Skeletal muscle tissue (tissue), 4 donors: ENCODE measurements around the gene ATP5MC2. TPM values are rescaled to one million over a fixed set of nuclear protein-coding genes. Genes with fewer than 3 reads are reported as not detected.
A peak's percentile ranks its signal among the peaks of the same experiment; 100 is the strongest.

Source experiments
- H3K27ac ChIP-seq: one replicate; pipeline ENCODE4 v1.7.0; 2013; ENCODE audit warnings: mild to moderate bottlenecking, low read depth, low read length, inconsistent platforms
- H3K27me3 ChIP-seq, 3 donors: one replicate each; pipeline ENCODE4 v1.7.0; 2013; ENCODE audit warnings: low read length in 3 of 3; ENCODE audit not compliant: control insufficient read depth in 3 of 3, insufficient read depth in 3 of 3
- H3K36me3 ChIP-seq, 3 donors: one replicate each; pipeline ENCODE4 v1.7.0; 2013; ENCODE audit warnings: low read length in 3 of 3; ENCODE audit not compliant: control insufficient read depth in 3 of 3, insufficient read depth in 3 of 3
- H3K4me1 ChIP-seq, 3 donors: one replicate each; pipeline ENCODE4 v1.7.0; 2013; ENCODE audit warnings: low read length in 3 of 3, mild to moderate bottlenecking in 3 of 3; ENCODE audit not compliant: control insufficient read depth in 3 of 3, insufficient read depth in 3 of 3
- H3K4me3 ChIP-seq, 3 donors: one replicate each; pipeline ENCODE4 v1.7.0; 2013; ENCODE audit warnings: low read length in 3 of 3
- H3K9ac ChIP-seq, 3 donors: one replicate each; pipeline ENCODE4 v1.7.0; 2013; ENCODE audit warnings: low read length in 3 of 3, mild to moderate bottlenecking in 3 of 3, moderate library complexity in 2 of 3, low read depth in 1 of 3
- H3K9me3 ChIP-seq, 3 donors: one replicate each; pipeline ENCODE4 v1.7.0; 2013; ENCODE audit warnings: low read length in 3 of 3; ENCODE audit not compliant: control insufficient read depth in 3 of 3
- total RNA-seq: library from RNA; depleted of rRNA; stranded (reverse); fragments of >200 nt; gene quantifications from one replicate; pipeline ENCODE4 v1.2.3, GENCODE V29; 2014
- donor health status: Osteomylitis.

ATP5MC2 gene
- total RNA-seq, 1 donor from 2014 or later, result 253 TPM

GRCh38 chr12:53677016-53677799 lies 1.3 kb upstream of the ATP5MC2 start:
- no peaks in the 10 kb centered on the region for H3K9me3 ChIP-seq
- H3K4me3 ChIP-seq, result peak overlapping the region; percentile 69 to 89 (median 86)
- H3K27ac ChIP-seq, result peak overlapping the region; percentile 94
- peaks cover 25 to 42% (median 34%) of the 10 kb centered on the region in 3 donors for H3K4me1 ChIP-seq
- H3K9ac ChIP-seq, result peak overlapping the region; percentile 86 to 92 (median 87)
- H3K27me3 ChIP-seq, result no peaks in the 10 kb centered on the region
- peaks cover 7% of the 10 kb centered on the region in 3 donors for H3K36me3 ChIP-seq

GRCh38 chr12:53676656-53677015 lies 753 bp upstream of the ATP5MC2 start:
- H3K4me1 ChIP-seq, result peaks cover 25 to 42% (median 34%) of the 10 kb centered on the region in 3 donors
- H3K4me3 ChIP-seq, result peak overlapping the region; percentile 69 to 89 (median 86)
- H3K9me3 ChIP-seq, result no peaks in the 10 kb centered on the region
- no peaks in the 10 kb centered on the region for H3K27me3 ChIP-seq
- H3K9ac ChIP-seq, result peak overlapping the region; percentile 86 to 92 (median 87)
- H3K27ac ChIP-seq, result peak overlapping the region; percentile 94
- peaks cover 9 to 11% (median 10%) of the 10 kb centered on the region in 3 donors for H3K36me3 ChIP-seq

- peak overlapping the region; percentile 88 to 98 (median 94) for H3K9ac ChIP-seq
- peak overlapping the region; percentile 94 for H3K27ac ChIP-seq
- H3K9me3 ChIP-seq, result no peaks in the 10 kb centered on the region
- H3K36me3 ChIP-seq, result peaks cover 15 to 23% (median 22%) of the 10 kb centered on the region in 3 donors
- H3K4me1 ChIP-seq, result peaks cover 25 to 42% (median 34%) of the 10 kb centered on the region in 3 donors
- peak overlapping the region; percentile 98 to 99 (median 99) for H3K4me3 ChIP-seq
- no peaks in the 10 kb centered on the region for H3K27me3 ChIP-seq
These were observed 744 bp downstream of the ATP5MC2 start for GRCh38 chr12:53674977-53675700.

- H3K4me1 ChIP-seq, result peaks cover 11 to 19% (median 16%) of the 10 kb centered on the region in 3 donors
- peaks cover 38 to 49% (median 45%) of the 10 kb centered on the region in 3 donors for H3K36me3 ChIP-seq
- no peaks in the 10 kb centered on the region for H3K9me3 ChIP-seq
These were observed 4.9 kb downstream of the ATP5MC2 start for GRCh38 chr12:53670971-53671370.

GRCh38 chr12:53670308-53670707 lies 5.6 kb downstream of the ATP5MC2 start:
- Histone ChIP-seq H3K27me3 (no peaks in the 10 kb centered on the region), H3K9me3 (no peaks in the 10 kb centered on the region), H3K27ac (no peak overlapping the region), H3K36me3 (peaks cover 44 to 55% (median 52%) of the 10 kb centered on the region in 3 donors), H3K9ac (no peak overlapping the region), H3K4me1 (peaks cover 11 to 15% (median 14%) of the 10 kb centered on the region in 3 donors), H3K4me3 (no peak overlapping the region)

More at GRCh38 chr12:53670971-53671370, 4.9 kb downstream of the ATP5MC2 start:
- Histone ChIP-seq H3K27ac (no peak overlapping the region), H3K27me3 (no peaks in the 10 kb centered on the region), H3K4me3 (no peak overlapping the region), H3K9ac (no peak overlapping the region)

GRCh38 chr12:53667080-53667479 lies 8.8 kb downstream of the ATP5MC2 start:
- H3K4me1 ChIP-seq, result peaks cover 0 to 5% (median 0%) of the 10 kb centered on the region in 3 donors

GRCh38 chr12:53664936-53665335 lies 10.9 kb downstream of the ATP5MC2 start:
- no peaks in the 10 kb centered on the region for H3K9me3 ChIP-seq
- no peak overlapping the region for H3K9ac ChIP-seq
- H3K27ac ChIP-seq, result no peak overlapping the region
- no peaks in the 10 kb centered on the region for H3K27me3 ChIP-seq
- H3K4me1 ChIP-seq, result peaks cover 5 to 8% (median 7%) of the 10 kb centered on the region in 3 donors
- H3K36me3 ChIP-seq, result peaks cover 38 to 43% (median 41%) of the 10 kb centered on the region in 3 donors
- no peak overlapping the region for H3K4me3 ChIP-seq

More at GRCh38 chr12:53667080-53667479, 8.8 kb downstream of the ATP5MC2 start:
- no peaks in the 10 kb centered on the region for H3K27me3 ChIP-seq
- H3K9ac ChIP-seq, result no peak overlapping the region
- no peak overlapping the region for H3K4me3 ChIP-seq
- H3K36me3 ChIP-seq, result peaks cover 49 to 62% (median 57%) of the 10 kb centered on the region in 3 donors
- H3K9me3 ChIP-seq, result no peaks in the 10 kb centered on the region
- peak overlapping the region; percentile 36 for H3K27ac ChIP-seq

GRCh38 chr12:53664191-53664590 lies 11.7 kb downstream of the ATP5MC2 start:
- Histone ChIP-seq H3K9ac (no peak overlapping the region), H3K27me3 (no peaks in the 10 kb centered on the region), H3K27ac (no peak overlapping the region), H3K4me3 (no peak overlapping the region), H3K36me3 (peaks cover 31 to 36% (median 33%) of the 10 kb centered on the region in 3 donors), H3K4me1 (peaks cover 11 to 14% (median 13%) of the 10 kb centered on the region in 3 donors), H3K9me3 (no peaks in the 10 kb centered on the region)

GRCh38 chr12:53660041-53660440 lies 15.8 kb downstream of the ATP5MC2 start:
- H3K27ac ChIP-seq, result peak overlapping the region; percentile 92
- no peaks in the 10 kb centered on the region for H3K9me3 ChIP-seq
- peaks cover 10 to 12% (median 11%) of the 10 kb centered on the region in 3 donors for H3K36me3 ChIP-seq
- H3K4me3 ChIP-seq, result peak overlapping the region; percentile 4 to 44 (median 36)
- peaks cover 24 to 28% (median 27%) of the 10 kb centered on the region in 3 donors for H3K4me1 ChIP-seq
- H3K9ac ChIP-seq, result peak overlapping the region; percentile 30 to 73 (median 62)
- no peaks in the 10 kb centered on the region for H3K27me3 ChIP-seq
